ENCODE measurements around the gene STK40. TPM values are rescaled to one million over a fixed set of nuclear protein-coding genes. Genes with fewer than 3 reads are reported as not detected.

Gene STK40
- total RNA-seq, 2 experiments from 2014 or later: 75.2 to 76.8 TPM

GRCh38 chr1:36396359-36396758, 10.6 kb upstream of the STK40 start:
- H3K9me3 Mint-ChIP-seq: no peaks in the 10 kb centered on the region
- H3K4me3 Mint-ChIP-seq: peak overlapping the region; percentile 95
- ChIA-PET CTCF (interaction anchor here (0.8 to 3.3 kb wide), 3 partner anchors 10 to 90 kb away, joined by 3 to 10 read pairs (median 4); partner anchors contain the start of gene SH3D21), POLR2A (interaction anchor here (1.0 to 7.2 kb wide), 6 partner anchors 10 to 290 kb away, joined by 3 to 162 read pairs (median 6); partner anchors contain the start of genes STK40 and THRAP3)
- peaks cover 46% of the 10 kb centered on the region for H3K4me1 Mint-ChIP-seq
- peak overlapping the region; percentile 47 for H3K27ac Mint-ChIP-seq
- no peaks in the 10 kb centered on the region for H3K27me3 Mint-ChIP-seq
- no peak for DNase-seq
- H3K36me3 Mint-ChIP-seq (ENCODE audit: low read depth): peaks cover 25% of the 10 kb centered on the region

GRCh38 chr1:36393686-36394085, 8.0 kb upstream of the STK40 start:
- peaks cover 44% of the 10 kb centered on the region for H3K4me1 Mint-ChIP-seq
- no peaks in the 10 kb centered on the region for H3K9me3 Mint-ChIP-seq
- CTCF ChIA-PET: no interaction called here
- H3K27ac Mint-ChIP-seq: no peak overlapping the region
- POLR2A ChIA-PET: no interaction called here
- H3K27me3 Mint-ChIP-seq: no peaks in the 10 kb centered on the region
- H3K36me3 Mint-ChIP-seq (ENCODE audit: low read depth): peaks cover 44% of the 10 kb centered on the region
- H3K4me3 Mint-ChIP-seq: no peak overlapping the region
- no peak for DNase-seq

DNA sequence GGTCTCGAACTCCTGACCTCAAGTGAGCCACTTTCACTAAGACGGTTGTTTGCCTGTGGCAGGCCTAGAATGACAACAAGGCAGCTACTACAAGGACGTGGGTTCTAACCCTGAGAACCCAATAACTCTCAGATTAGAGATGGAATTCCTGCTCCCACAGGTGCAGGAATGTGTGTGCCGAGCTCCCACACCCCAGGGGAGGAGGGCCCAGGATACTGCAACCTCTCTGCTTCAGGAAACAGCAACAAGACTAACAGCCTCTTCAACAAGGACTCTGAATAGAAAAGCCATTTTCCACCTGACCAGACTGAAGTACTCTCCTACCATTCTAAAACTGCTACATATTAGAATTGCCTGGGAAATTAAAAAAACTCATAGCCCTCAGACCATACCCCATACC, 7.1 kb upstream of the STK40 start:
- DNase-seq: no peak
- Mint-ChIP-seq H3K4me1 (peaks cover 42% of the 10 kb centered on the region), H3K4me3 (no peak overlapping the region), H3K27ac (no peak overlapping the region), H3K9me3 (no peaks in the 10 kb centered on the region), H3K36me3 (ENCODE audit: low read depth) (peaks cover 44% of the 10 kb centered on the region), H3K27me3 (no peaks in the 10 kb centered on the region)
- POLR2A ChIA-PET: no interaction called here
- CTCF ChIA-PET: no interaction called here

DNA sequence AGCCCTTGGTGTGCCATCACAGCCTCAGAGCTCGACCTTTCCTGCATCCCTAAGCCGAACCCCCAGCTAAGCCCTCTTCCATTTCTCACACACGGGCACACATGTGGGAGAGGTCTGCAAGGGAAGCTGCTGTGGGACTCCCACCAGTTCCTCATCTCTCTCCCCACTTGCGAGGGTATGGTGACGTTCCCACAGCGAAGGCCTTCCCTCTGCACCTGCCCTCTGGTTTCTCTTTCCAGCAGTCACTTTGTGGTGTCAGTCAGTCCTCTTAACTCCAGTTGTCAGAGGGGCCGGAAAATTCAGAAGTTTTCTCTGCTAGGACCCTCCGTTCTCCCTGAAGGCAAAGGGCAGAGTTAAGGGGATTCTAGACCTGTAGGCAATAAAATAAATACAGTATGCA, 5.5 kb upstream of the STK40 start:
- CTCF ChIA-PET: interaction anchor here (0.9 kb wide), 1 partner anchor 22 kb away, joined by 4 read pairs; no protein-coding TSS in a partner anchor
- Mint-ChIP-seq H3K4me1 (peaks cover 44% of the 10 kb centered on the region), H3K36me3 (ENCODE audit: low read depth) (peaks cover 47% of the 10 kb centered on the region), H3K27me3 (no peaks in the 10 kb centered on the region), H3K4me3 (no peak overlapping the region), H3K27ac (no peak overlapping the region), H3K9me3 (no peaks in the 10 kb centered on the region)
- POLR2A ChIA-PET: interaction anchor here (1.2 kb wide), 1 partner anchor 10 kb away, joined by 3 read pairs; no protein-coding TSS in a partner anchor
- DNase-seq: no peak

GRCh38 chr1:36390411-36390810, 4.7 kb upstream of the STK40 start:
- Mint-ChIP-seq H3K9me3 (no peaks in the 10 kb centered on the region), H3K4me1 (peaks cover 42% of the 10 kb centered on the region), H3K36me3 (ENCODE audit: low read depth) (peaks cover 45% of the 10 kb centered on the region)

DNA sequence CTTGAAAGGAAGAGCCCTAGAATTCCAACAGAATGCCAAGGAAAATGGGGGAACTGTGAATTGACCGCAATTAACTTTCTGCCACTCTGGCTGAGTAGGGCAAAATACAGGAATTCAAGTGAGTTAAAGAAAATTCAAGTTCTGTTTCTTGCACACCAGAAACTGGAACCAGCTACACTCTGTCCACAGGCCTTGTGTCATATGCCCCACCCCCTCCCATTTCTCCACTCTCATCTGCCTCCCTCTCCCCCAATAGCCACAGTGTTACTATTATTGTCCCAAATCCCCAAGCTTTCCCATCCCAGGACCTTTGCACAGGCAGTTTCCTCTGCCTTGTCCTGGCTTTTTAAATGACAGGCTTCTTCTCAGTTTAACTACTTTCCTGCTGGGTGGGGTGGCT, 4.3 kb upstream of the STK40 start:
- Mint-ChIP-seq H3K4me1 (peaks cover 42% of the 10 kb centered on the region), H3K27me3 (no peaks in the 10 kb centered on the region), H3K27ac (peak overlapping the region; percentile 14), H3K9me3 (no peaks in the 10 kb centered on the region), H3K36me3 (ENCODE audit: low read depth) (peaks cover 44% of the 10 kb centered on the region), H3K4me3 (no peak overlapping the region)
- ChIA-PET POLR2A (no interaction called here), CTCF (no interaction called here)
- no peak for DNase-seq

More at GRCh38 chr1:36390411-36390810, 4.7 kb upstream of the STK40 start:
- Mint-ChIP-seq H3K4me3 (no peak overlapping the region), H3K27me3 (no peaks in the 10 kb centered on the region), H3K27ac (peak overlapping the region; percentile 14)
- no peak for DNase-seq
- ChIA-PET CTCF (interaction anchor here (0.9 kb wide), 1 partner anchor 22 kb away, joined by 4 read pairs; no protein-coding TSS in a partner anchor), POLR2A (no interaction called here)

DNA sequence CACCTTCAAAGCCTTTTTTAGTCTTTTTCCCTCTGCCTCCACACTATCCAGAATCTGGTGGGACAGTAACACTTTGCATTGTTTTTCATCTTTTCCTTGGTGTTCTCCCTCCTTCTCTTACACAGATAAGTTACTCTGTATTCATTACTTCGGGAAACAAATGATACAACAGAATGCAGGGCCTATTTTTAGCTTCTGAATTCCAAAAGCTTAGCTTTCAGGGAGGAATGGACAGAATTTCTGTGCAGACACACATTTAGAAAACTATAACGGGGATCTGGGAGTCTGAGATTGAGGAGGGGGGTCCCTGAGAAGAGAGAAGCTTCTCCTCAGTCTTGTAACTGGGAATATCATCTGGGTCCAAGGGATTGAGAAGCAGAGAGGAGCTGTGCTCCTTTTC, 3.5 kb upstream of the STK40 start:
- Mint-ChIP-seq H3K9me3 (no peaks in the 10 kb centered on the region), H3K36me3 (ENCODE audit: low read depth) (peaks cover 49% of the 10 kb centered on the region), H3K4me1 (peaks cover 43% of the 10 kb centered on the region), H3K4me3 (no peak overlapping the region), H3K27me3 (no peaks in the 10 kb centered on the region), H3K27ac (peak overlapping the region; percentile 45)
- DNase-seq: no peak
- ChIA-PET POLR2A (interaction anchor here (0.9 to 6.1 kb wide), 3 partner anchors 9 to 228 kb away, joined by 3 to 162 read pairs (median 3); partner anchors contain the start of gene LSM10), CTCF (interaction anchor here (0.7 to 7.2 kb wide), 3 partner anchors 21 to 104 kb away, joined by 3 to 66 read pairs (median 3); partner anchors contain the start of gene MRPS15)

- Mint-ChIP-seq H3K4me1 (peaks cover 54% of the 10 kb centered on the region), H3K9me3 (no peaks in the 10 kb centered on the region), H3K27me3 (no peaks in the 10 kb centered on the region), H3K36me3 (ENCODE audit: low read depth) (peaks cover 46% of the 10 kb centered on the region), H3K27ac (peak overlapping the region; percentile 100), H3K4me3 (peak overlapping the region; percentile 87)
- DNase-seq: no peak
- ChIA-PET CTCF (interaction anchor here (0.8 to 7.2 kb wide), 15 partner anchors 8 to 237 kb away, joined by 3 to 66 read pairs (median 5); partner anchors contain the start of genes LSM10, OSCP1, THRAP3 and TRAPPC3), POLR2A (interaction anchor here (0.6 to 6.1 kb wide), 23 partner anchors 11 to 754 kb away, joined by 3 to 162 read pairs (median 7); partner anchors contain the start of genes AGO3, CLSPN, LSM10 and MRPS15)
These were observed 1.6 kb upstream of the STK40 start for GRCh38 chr1:36387141-36387949.

GRCh38 chr1:36386265-36387140, 779 bp upstream of the STK40 start:
- Mint-ChIP-seq H3K4me3 (peak overlapping the region; percentile 87), H3K36me3 (ENCODE audit: low read depth) (peaks cover 38% of the 10 kb centered on the region), H3K9me3 (no peaks in the 10 kb centered on the region), H3K27me3 (no peaks in the 10 kb centered on the region), H3K4me1 (peaks cover 56% of the 10 kb centered on the region), H3K27ac (peak overlapping the region; percentile 100)
- DNase-seq: peak; percentile 93
- ChIA-PET CTCF (interaction anchor here (0.8 to 7.2 kb wide), 16 partner anchors 9 to 236 kb away, joined by 3 to 66 read pairs (median 4); partner anchors contain the start of genes LSM10, OSCP1, THRAP3 and TRAPPC3), POLR2A (interaction anchor here (0.6 to 6.1 kb wide), 27 partner anchors 12 to 753 kb away, joined by 3 to 162 read pairs (median 5); partner anchors contain the start of genes AGO3, CLSPN, LSM10 and MRPS15)

- no peaks in the 10 kb centered on the region for H3K9me3 Mint-ChIP-seq
- H3K4me3 Mint-ChIP-seq: peak overlapping the region; percentile 87
- peaks cover 65% of the 10 kb centered on the region for H3K4me1 Mint-ChIP-seq
- peak; percentile 61 for DNase-seq
- CTCF ChIA-PET: interaction anchor here (0.8 to 7.2 kb wide), 5 partner anchors 12 to 63 kb away, joined by 3 to 66 read pairs (median 6); no protein-coding TSS in a partner anchor
- POLR2A ChIA-PET: interaction anchor here (0.6 to 6.1 kb wide), 12 partner anchors 13 to 235 kb away, joined by 3 to 162 read pairs (median 5); partner anchors contain the start of genes EVA1B, LSM10, THRAP3 and TRAPPC3
- peaks cover 33% of the 10 kb centered on the region for H3K36me3 Mint-ChIP-seq (ENCODE audit: low read depth)
- no peaks in the 10 kb centered on the region for H3K27me3 Mint-ChIP-seq
- H3K27ac Mint-ChIP-seq: peak overlapping the region; percentile 100
These were observed 948 bp downstream of the STK40 start for GRCh38 chr1:36384542-36385409.

GRCh38 chr1:36383240-36383639, 2.5 kb downstream of the STK40 start:
- Mint-ChIP-seq H3K27me3 (no peaks in the 10 kb centered on the region), H3K9me3 (no peaks in the 10 kb centered on the region), H3K27ac (peak overlapping the region; percentile 74), H3K36me3 (ENCODE audit: low read depth) (peaks cover 32% of the 10 kb centered on the region), H3K4me1 (peaks cover 68% of the 10 kb centered on the region), H3K4me3 (peak overlapping the region; percentile 25)
- DNase-seq: no peak
- ChIA-PET CTCF (interaction anchor here (1.9 to 7.2 kb wide), 2 partner anchors 11 to 15 kb away, joined by 6 to 66 read pairs; no protein-coding TSS in a partner anchor), POLR2A (interaction anchor here (0.5 to 3.9 kb wide), 2 partner anchors 159 to 589 kb away, joined by 3 to 33 read pairs; partner anchors contain the start of gene THRAP3)

All from activated CD4-positive, alpha-beta memory T cell treated with anti-CD3 and anti-CD28 coated beads, Interleukin-2, amount 10 ng/mL, durations not matched to agents 7 days and 5 days (primary cell).